Transverse colon (tissue), 3 donors: Measurements from ENCODE around the gene PCSK5.

Experiments
- POLR2A ChIP-seq: fragments of 450-650 bp; IDR thresholded peaks from one replicate; pipeline ENCODE4 v1.6.1; 2016; ENCODE audit warnings: antibody characterized with exemption, mild to moderate bottlenecking, moderate library complexity
- TF ChIP-seq, protein P1 (sequence below), 5 experiments: fragments of 200-600 bp in 3 of 5; fragments of 450-650 bp in 2 of 5; sonication (generic) in 3 of 5; IDR thresholded peaks; 1 replicate in 2 of 5; 2 replicates in 3 of 5; pipeline ENCODE4 v1.5.1; 2016 to 2017; ENCODE audit warnings: antibody characterized with exemption in 5 of 5, inconsistent platforms in 3 of 5, mild to moderate bottlenecking in 2 of 5, moderate library complexity in 1 of 5

DNA sequence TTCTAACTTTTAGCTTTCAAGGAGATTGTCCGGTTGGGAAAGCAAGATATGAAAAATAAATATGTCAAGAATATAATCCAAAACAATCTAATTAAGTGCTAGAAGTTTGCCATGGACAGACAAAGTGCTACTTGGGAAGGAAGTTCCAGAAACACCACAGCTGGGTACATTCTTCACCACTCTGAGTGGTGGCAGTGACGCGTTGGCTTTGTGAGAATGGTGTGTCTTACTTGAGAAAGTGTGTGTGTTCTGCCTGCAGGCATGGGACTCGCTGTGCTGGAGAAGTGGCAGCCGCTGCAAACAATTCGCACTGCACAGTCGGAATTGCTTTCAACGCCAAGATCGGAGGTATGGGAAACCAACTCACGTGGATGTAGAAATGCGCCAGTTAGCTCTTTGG, 177.2 kb downstream of the PCSK5 start:
- TF ChIP-seq, protein P1, sequence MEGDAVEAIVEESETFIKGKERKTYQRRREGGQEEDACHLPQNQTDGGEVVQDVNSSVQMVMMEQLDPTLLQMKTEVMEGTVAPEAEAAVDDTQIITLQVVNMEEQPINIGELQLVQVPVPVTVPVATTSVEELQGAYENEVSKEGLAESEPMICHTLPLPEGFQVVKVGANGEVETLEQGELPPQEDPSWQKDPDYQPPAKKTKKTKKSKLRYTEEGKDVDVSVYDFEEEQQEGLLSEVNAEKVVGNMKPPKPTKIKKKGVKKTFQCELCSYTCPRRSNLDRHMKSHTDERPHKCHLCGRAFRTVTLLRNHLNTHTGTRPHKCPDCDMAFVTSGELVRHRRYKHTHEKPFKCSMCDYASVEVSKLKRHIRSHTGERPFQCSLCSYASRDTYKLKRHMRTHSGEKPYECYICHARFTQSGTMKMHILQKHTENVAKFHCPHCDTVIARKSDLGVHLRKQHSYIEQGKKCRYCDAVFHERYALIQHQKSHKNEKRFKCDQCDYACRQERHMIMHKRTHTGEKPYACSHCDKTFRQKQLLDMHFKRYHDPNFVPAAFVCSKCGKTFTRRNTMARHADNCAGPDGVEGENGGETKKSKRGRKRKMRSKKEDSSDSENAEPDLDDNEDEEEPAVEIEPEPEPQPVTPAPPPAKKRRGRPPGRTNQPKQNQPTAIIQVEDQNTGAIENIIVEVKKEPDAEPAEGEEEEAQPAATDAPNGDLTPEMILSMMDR (IDR thresholded peaks at IDR 0.05) = no peak
- no peak for TF ChIP-seq POLR2A
